ENCODE results near the gene C5orf63.

C5orf63 gene

GRCh38 chr5:127003798-127004495 lies 69.4 kb downstream of the C5orf63 start:
- H3K4me3 ChIP-seq (ENCODE audit: low read depth, low read length), result no peak overlapping the region
- no peak for TF ChIP-seq CTCF (IDR thresholded peaks at IDR 0.05; ENCODE audit: low read depth, low read length)
- H3K36me3 ChIP-seq, result no peaks in the 10 kb centered on the region
- H3K4me1 ChIP-seq, result peaks cover 20% of the 10 kb centered on the region
- DNase-seq, result no peak
- H3K9me3 ChIP-seq, result no peaks in the 10 kb centered on the region
- H3K27me3 ChIP-seq, result no peaks in the 10 kb centered on the region

- no peak for TF ChIP-seq CTCF (IDR thresholded peaks at IDR 0.05; ENCODE audit: low read depth, low read length)
- H3K4me1 ChIP-seq, result peaks cover 30% of the 10 kb centered on the region
Observed at GRCh38 chr5:127002390-127002789, 70.9 kb downstream of the C5orf63 start.

GRCh38 chr5:127001621-127002296 lies 71.5 kb downstream of the C5orf63 start:
- Histone ChIP-seq H3K36me3 (no peaks in the 10 kb centered on the region), H3K9me3 (no peaks in the 10 kb centered on the region), H3K4me1 (peaks cover 33% of the 10 kb centered on the region), H3K4me3 (ENCODE audit: low read depth, low read length) (no peak overlapping the region), H3K27me3 (no peaks in the 10 kb centered on the region)
- no peak for TF ChIP-seq CTCF (IDR thresholded peaks at IDR 0.05; ENCODE audit: low read depth, low read length)
- no peak for DNase-seq

More at GRCh38 chr5:127002390-127002789, 70.9 kb downstream of the C5orf63 start:
- Histone ChIP-seq H3K27me3 (no peaks in the 10 kb centered on the region), H3K9me3 (no peaks in the 10 kb centered on the region), H3K4me3 (ENCODE audit: low read depth, low read length) (no peak overlapping the region), H3K36me3 (no peaks in the 10 kb centered on the region)
- DNase-seq, result no peak
